ENCODE results near the gene TXK.

TXK gene

GRCh38 chr4:48109413-48110263 lies 24.4 kb downstream of the TXK start:
- H3K9me3 ChIP-seq (ENCODE audit: control insufficient read depth, low read length): no peaks in the 10 kb centered on the region
- H3K4ac ChIP-seq (ENCODE audit: low read depth in 1 of 2, low read length in 2 of 2): no peak overlapping the region
- H3K27ac ChIP-seq (ENCODE audit: low read length, poor library complexity, severe bottlenecking): no peak overlapping the region
- H4K91ac ChIP-seq (ENCODE audit: low read length): no peak overlapping the region
- H4K8ac ChIP-seq (ENCODE audit: low read length): no peak overlapping the region
- no peaks in the 10 kb centered on the region for H3K4me1 ChIP-seq (ENCODE audit: control insufficient read depth, insufficient read depth, low read depth, low read length)
- H2BK15ac ChIP-seq (ENCODE audit: low read depth, poor library complexity, severe bottlenecking): no peak overlapping the region
- H3K18ac ChIP-seq (ENCODE audit: low read depth in 1 of 2, low read length in 2 of 2): no peak overlapping the region
- 81% methylated on average over 4 of the region's 5 CpGs for WGBS
- no peak overlapping the region for H2BK120ac ChIP-seq (ENCODE audit: low read depth, low read length)
- H3K9ac ChIP-seq (ENCODE audit: low read length): no peak overlapping the region
- no peaks in the 10 kb centered on the region for H3K79me1 ChIP-seq (replicated peaks; ENCODE audit: low read length, poor library complexity, severe bottlenecking)
- peak; percentile 46 for DNase-seq
- H2AK5ac ChIP-seq (ENCODE audit: low read length, severe bottlenecking): no peak overlapping the region
- H2AFZ ChIP-seq (ENCODE audit: low read depth, low read length): no peak overlapping the region
- no peak overlapping the region for H3K14ac ChIP-seq (ENCODE audit: low read length in 2 of 2)
- H2BK5ac ChIP-seq (ENCODE audit: low read depth, low read length, poor library complexity, severe bottlenecking): no peak overlapping the region
- H3K4me3 ChIP-seq (ENCODE audit: insufficient read depth in 1 of 2, low read depth in 1 of 2, low read length in 2 of 2): no peak overlapping the region
- H3K36me3 ChIP-seq (ENCODE audit: control insufficient read depth in 1 of 2, insufficient read depth in 2 of 2, low read depth in 1 of 2, low read length in 2 of 2): no peaks in the 10 kb centered on the region
- H3K27me3 ChIP-seq (ENCODE audit: control insufficient read depth in 1 of 2, insufficient read depth in 1 of 2, low read length in 2 of 2): no peaks in the 10 kb centered on the region
- H3K4me2 ChIP-seq (ENCODE audit: low read length, poor library complexity, severe bottlenecking): no peak overlapping the region
- no peak overlapping the region for H2BK12ac ChIP-seq (ENCODE audit: low read length in 2 of 2)
- no peak overlapping the region for H3K23ac ChIP-seq (ENCODE audit: low read length in 2 of 2)

GRCh38 chr4:48108309-48109073 lies 25.6 kb downstream of the TXK start:
- Histone ChIP-seq H3K36me3 (ENCODE audit: control insufficient read depth in 1 of 2, insufficient read depth in 2 of 2, low read depth in 1 of 2, low read length in 2 of 2) (no peaks in the 10 kb centered on the region), H3K79me1 (replicated peaks; ENCODE audit: low read length, poor library complexity, severe bottlenecking) (no peaks in the 10 kb centered on the region), H2BK5ac (ENCODE audit: low read depth, low read length, poor library complexity, severe bottlenecking) (no peak overlapping the region), H2BK15ac (ENCODE audit: low read depth, poor library complexity, severe bottlenecking) (no peak overlapping the region), H3K4ac (ENCODE audit: low read depth in 1 of 2, low read length in 2 of 2) (no peak overlapping the region), H3K27me3 (ENCODE audit: control insufficient read depth in 1 of 2, insufficient read depth in 1 of 2, low read length in 2 of 2) (no peaks in the 10 kb centered on the region), H3K9me3 (ENCODE audit: control insufficient read depth, low read length) (no peaks in the 10 kb centered on the region), H3K4me3 (ENCODE audit: insufficient read depth in 1 of 2, low read depth in 1 of 2, low read length in 2 of 2) (no peak overlapping the region), H3K9ac (ENCODE audit: low read length) (no peak overlapping the region), H3K4me1 (ENCODE audit: control insufficient read depth, insufficient read depth, low read depth, low read length) (no peaks in the 10 kb centered on the region), H3K27ac (ENCODE audit: low read length, poor library complexity, severe bottlenecking) (no peak overlapping the region), H3K23ac (ENCODE audit: low read length in 2 of 2) (no peak overlapping the region), H3K18ac (ENCODE audit: low read depth in 1 of 2, low read length in 2 of 2) (no peak overlapping the region), H4K8ac (ENCODE audit: low read length) (no peak overlapping the region), H3K14ac (ENCODE audit: low read length in 2 of 2) (no peak overlapping the region), H3K4me2 (ENCODE audit: low read length, poor library complexity, severe bottlenecking) (no peak overlapping the region), H2AK5ac (ENCODE audit: low read length, severe bottlenecking) (no peak overlapping the region), H2BK120ac (ENCODE audit: low read depth, low read length) (no peak overlapping the region), H2AFZ (ENCODE audit: low read depth, low read length) (no peak overlapping the region), H2BK12ac (ENCODE audit: low read length in 2 of 2) (no peak overlapping the region), H4K91ac (ENCODE audit: low read length) (no peak overlapping the region)
- no CpG with 5 or more reads among the region's 2 CpGs for WGBS
- DNase-seq: peak; percentile 7

GRCh38 chr4:48105230-48105629 lies 28.8 kb downstream of the TXK start:
- Histone ChIP-seq H2BK12ac (ENCODE audit: low read length in 2 of 2) (no peak overlapping the region), H3K4me2 (ENCODE audit: low read length, poor library complexity, severe bottlenecking) (no peak overlapping the region), H3K4ac (ENCODE audit: low read depth in 1 of 2, low read length in 2 of 2) (no peak overlapping the region), H3K79me1 (replicated peaks; ENCODE audit: low read length, poor library complexity, severe bottlenecking) (no peaks in the 10 kb centered on the region), H3K36me3 (ENCODE audit: control insufficient read depth in 1 of 2, insufficient read depth in 2 of 2, low read depth in 1 of 2, low read length in 2 of 2) (no peaks in the 10 kb centered on the region), H3K27ac (ENCODE audit: low read length, poor library complexity, severe bottlenecking) (no peak overlapping the region), H4K91ac (ENCODE audit: low read length) (no peak overlapping the region), H3K27me3 (ENCODE audit: control insufficient read depth in 1 of 2, insufficient read depth in 1 of 2, low read length in 2 of 2) (no peaks in the 10 kb centered on the region), H3K9me3 (ENCODE audit: control insufficient read depth, low read length) (no peaks in the 10 kb centered on the region), H2BK5ac (ENCODE audit: low read depth, low read length, poor library complexity, severe bottlenecking) (no peak overlapping the region), H3K4me3 (ENCODE audit: insufficient read depth in 1 of 2, low read depth in 1 of 2, low read length in 2 of 2) (no peak overlapping the region), H3K9ac (ENCODE audit: low read length) (no peak overlapping the region), H3K18ac (ENCODE audit: low read depth in 1 of 2, low read length in 2 of 2) (no peak overlapping the region), H2BK15ac (ENCODE audit: low read depth, poor library complexity, severe bottlenecking) (no peak overlapping the region), H3K14ac (ENCODE audit: low read length in 2 of 2) (no peak overlapping the region), H2AFZ (ENCODE audit: low read depth, low read length) (no peak overlapping the region), H3K4me1 (ENCODE audit: control insufficient read depth, insufficient read depth, low read depth, low read length) (no peaks in the 10 kb centered on the region), H3K23ac (ENCODE audit: low read length in 2 of 2) (no peak overlapping the region), H2AK5ac (ENCODE audit: low read length, severe bottlenecking) (no peak overlapping the region), H2BK120ac (ENCODE audit: low read depth, low read length) (no peak overlapping the region), H4K8ac (ENCODE audit: low read length) (no peak overlapping the region)
- WGBS: 83% methylated on average over 1 of the region's 1 CpG
- DNase-seq: no peak

GRCh38 chr4:48103483-48104139 lies 30.4 kb downstream of the TXK start:
- no peak overlapping the region for H4K91ac ChIP-seq (ENCODE audit: low read length)
- no peaks in the 10 kb centered on the region for H3K9me3 ChIP-seq (ENCODE audit: control insufficient read depth, low read length)
- DNase-seq: no peak
- no peaks in the 10 kb centered on the region for H3K36me3 ChIP-seq (ENCODE audit: control insufficient read depth in 1 of 2, insufficient read depth in 2 of 2, low read depth in 1 of 2, low read length in 2 of 2)
- no peaks in the 10 kb centered on the region for H3K27me3 ChIP-seq (ENCODE audit: control insufficient read depth in 1 of 2, insufficient read depth in 1 of 2, low read length in 2 of 2)
- H2BK15ac ChIP-seq (ENCODE audit: low read depth, poor library complexity, severe bottlenecking): no peak overlapping the region
- no peak overlapping the region for H3K23ac ChIP-seq (ENCODE audit: low read length in 2 of 2)
- no peak overlapping the region for H3K9ac ChIP-seq (ENCODE audit: low read length)
- no peak overlapping the region for H2BK120ac ChIP-seq (ENCODE audit: low read depth, low read length)
- H2BK5ac ChIP-seq (ENCODE audit: low read depth, low read length, poor library complexity, severe bottlenecking): no peak overlapping the region
- no peak overlapping the region for H2BK12ac ChIP-seq (ENCODE audit: low read length in 2 of 2)
- no peaks in the 10 kb centered on the region for H3K4me1 ChIP-seq (ENCODE audit: control insufficient read depth, insufficient read depth, low read depth, low read length)
- H3K4me2 ChIP-seq (ENCODE audit: low read length, poor library complexity, severe bottlenecking): no peak overlapping the region
- no peak overlapping the region for H4K8ac ChIP-seq (ENCODE audit: low read length)
- H3K79me1 ChIP-seq (replicated peaks; ENCODE audit: low read length, poor library complexity, severe bottlenecking): no peaks in the 10 kb centered on the region
- H2AFZ ChIP-seq (ENCODE audit: low read depth, low read length): no peak overlapping the region
- no peak overlapping the region for H3K18ac ChIP-seq (ENCODE audit: low read depth in 1 of 2, low read length in 2 of 2)
- no peak overlapping the region for H3K14ac ChIP-seq (ENCODE audit: low read length in 2 of 2)
- H3K27ac ChIP-seq (ENCODE audit: low read length, poor library complexity, severe bottlenecking): no peak overlapping the region
- H2AK5ac ChIP-seq (ENCODE audit: low read length, severe bottlenecking): no peak overlapping the region
- 47% methylated on average over 2 of the region's 3 CpGs for WGBS
- no peak overlapping the region for H3K4me3 ChIP-seq (ENCODE audit: insufficient read depth in 1 of 2, low read depth in 1 of 2, low read length in 2 of 2)
- no peak overlapping the region for H3K4ac ChIP-seq (ENCODE audit: low read depth in 1 of 2, low read length in 2 of 2)
